Heart left ventricle (tissue), 13 donors: ENCODE measurements around the gene SPECC1L.

ENCODE experiments used
- CTCF ChIP-seq, 12 donors: fragments of 200-600 bp; sonication (generic) in 4 of 12; IDR thresholded peaks; one replicate each; pipeline versions ENCODE4 v1.5.0 to v1.8.0; 2018 to 2022; ENCODE audit warnings: antibody characterized with exemption in 12 of 12, mild to moderate bottlenecking in 5 of 12
- POLR2A ChIP-seq, 2 donors: fragments of 450-650 bp; IDR thresholded peaks; one replicate each; pipeline ENCODE4 v1.6.1; 2017; ENCODE audit warnings: antibody characterized with exemption in 2 of 2, mild to moderate bottlenecking in 2 of 2, moderate library complexity in 2 of 2
- donor health status: ischemic (EF 13 %, LVEDD 7.1; RV severe dilation, severe dysfunction).
- donor health status: DM: no; HTN: yes; CAD: no.
- donor health status: DM: no; HTN: no; CAD: no.
- donor health status: ischemic (EF 25% LVEDD 6.9; RV normal size, moderate dysfunction).
- donor health status: ischemic (EF 25% LVEDD 5.7; RV mildly dilated, moderate dysfunction).
- donor health status: ischemic (EF 35%, LVEDD 5.7; RV mildly dilated, moderate dysfunction).
- donor health status: nonischemic (EF 11% LVEDD 7.7; RV severe dilation, severe dysfunction).
- donor health status: DM: yes; HTN: yes; CAD: no.
- donor health status: PGD.
- donor health status: ischemic (EF 29% LVEDD 5.4; RV normal size, mild dysfunction).
- donor health status: nonischemic (EF 23%, LVEDD 6.1; RV moderate dilation, normal function).

GRCh38 chr22:24402460-24403192 lies 132.0 kb downstream of the SPECC1L start:
- no peak for TF ChIP-seq CTCF (IDR thresholded peaks at IDR 0.05)
- no peak for TF ChIP-seq POLR2A (IDR thresholded peaks at IDR 0.05)
